Stomach (tissue), 4 donors: ENCODE measurements around the gene LRRFIP1.

Source experiments
- CTCF ChIP-seq, 7 experiments: fragments of 450-650 bp in 4 of 7; fragments of 200-600 bp in 3 of 7; sonication (generic) in 3 of 7; IDR thresholded peaks; one replicate each; pipeline ENCODE4 v1.5.1; 2016 to 2019; ENCODE audit warnings: antibody characterized with exemption in 7 of 7, control low read depth in 2 of 7, mild to moderate bottlenecking in 1 of 7
- POLR2AphosphoS5 ChIP-seq, 3 donors: sonication (generic); formaldehyde crosslinking; IDR thresholded peaks; one replicate each; pipeline ENCODE4 v1.6.1; 2016; ENCODE audit warnings: antibody characterized with exemption in 3 of 3

- TF ChIP-seq CTCF (IDR thresholded peaks at IDR 0.05) (no peak), POLR2AphosphoS5 (IDR thresholded peaks at IDR 0.05) (no peak)
Observed at GRCh38 chr2:237757616-237758015, 130.2 kb downstream of the LRRFIP1 start.
